GM18951 (cell line): ENCODE measurements around the gene GSTM5.
"Not testable (repeated sequence)": the region's sequence is repeated elsewhere in the genome, so short reads cannot be mapped to it uniquely, and the experiment has no call there.

Experiments
- POLR2A ChIP-seq: IDR thresholded peaks from 4 replicates; pipeline ENCODE4 v1.6.1; 2011; ENCODE audit warnings: mild to moderate bottlenecking; ENCODE audit not compliant: insufficient read length, insufficient read depth; ENCODE audit errors: extremely low read depth
- in situ Hi-C: fragments of 300-500 bp; cut with MboI; formaldehyde crosslinking; loops from one replicate; pipeline ENCODE4 v1.12.0; 2022; ENCODE audit warnings: low sequenced_read_pairs, mixed read lengths, inconsistent platforms; ENCODE audit not compliant: unreplicated experiment

The GSTM5 gene

DNA sequence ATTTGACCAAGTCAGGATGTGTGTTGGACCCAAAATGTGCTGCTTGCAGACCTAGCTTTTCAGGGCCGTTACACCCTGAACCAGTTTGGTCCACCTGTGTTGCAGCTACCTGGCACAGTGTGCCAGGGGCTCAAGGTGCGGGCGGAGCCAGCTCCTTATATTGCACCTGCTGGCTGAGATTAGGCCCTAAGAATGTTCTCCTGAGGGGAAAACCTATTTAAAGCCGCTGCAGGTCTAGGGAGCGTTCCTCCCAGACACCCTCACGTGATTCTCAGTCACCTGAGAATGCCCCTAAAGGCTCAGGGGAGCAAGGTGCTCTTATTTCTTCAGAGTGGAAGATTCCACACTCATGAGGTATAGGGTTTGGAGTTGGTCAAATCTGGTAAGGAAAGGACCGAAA lies 16.8 kb downstream of the GSTM5 start:
- in situ Hi-C loops, result no loop called here
- TF ChIP-seq POLR2A, result no peak

DNA sequence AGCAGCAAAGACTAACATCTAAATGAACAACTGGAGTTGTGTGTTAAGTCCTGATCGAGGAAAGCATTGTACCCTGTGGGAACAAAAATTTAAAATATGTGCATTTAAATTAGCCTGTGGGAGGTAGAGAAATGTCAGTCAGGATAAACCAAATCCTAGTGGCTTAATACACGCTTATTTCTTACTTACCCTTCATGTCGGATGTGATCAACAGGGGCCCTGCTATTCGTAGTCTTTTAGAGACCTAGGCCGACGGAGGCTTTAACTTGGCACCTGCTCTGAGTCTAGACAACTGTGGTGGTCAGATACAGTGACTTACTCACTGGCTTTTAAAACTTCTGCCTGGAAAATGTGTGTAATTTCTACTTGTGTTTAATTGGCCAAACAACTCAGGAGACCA lies 18.6 kb downstream of the GSTM5 start:
- no peak for TF ChIP-seq POLR2A
- in situ Hi-C loops, result no loop called here

DNA sequence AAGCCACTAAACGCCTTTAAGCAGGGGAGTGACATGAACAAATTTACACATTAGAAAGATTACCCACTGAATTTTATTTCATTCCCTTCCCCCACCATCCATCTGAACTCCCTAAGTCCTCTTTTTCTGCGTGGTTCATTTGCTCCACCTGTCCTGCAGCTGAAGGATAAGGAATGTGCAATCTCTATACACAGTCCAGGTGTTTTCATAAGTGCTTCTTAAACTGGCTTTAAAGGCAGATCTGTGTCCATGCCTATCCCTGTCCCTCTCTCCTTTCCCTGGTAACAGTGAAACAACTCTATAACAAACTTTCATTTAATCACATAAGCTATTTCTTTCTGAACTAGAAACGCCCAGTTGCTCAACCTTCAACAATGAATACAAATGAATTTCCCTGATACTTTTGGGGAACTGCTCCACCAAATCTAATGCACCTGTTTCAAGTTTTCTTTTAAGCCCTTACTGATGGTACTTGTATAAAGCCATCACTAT lies 20.4 kb downstream of the GSTM5 start:
- no peak for TF ChIP-seq POLR2A
- in situ Hi-C loops, result no loop called here

DNA sequence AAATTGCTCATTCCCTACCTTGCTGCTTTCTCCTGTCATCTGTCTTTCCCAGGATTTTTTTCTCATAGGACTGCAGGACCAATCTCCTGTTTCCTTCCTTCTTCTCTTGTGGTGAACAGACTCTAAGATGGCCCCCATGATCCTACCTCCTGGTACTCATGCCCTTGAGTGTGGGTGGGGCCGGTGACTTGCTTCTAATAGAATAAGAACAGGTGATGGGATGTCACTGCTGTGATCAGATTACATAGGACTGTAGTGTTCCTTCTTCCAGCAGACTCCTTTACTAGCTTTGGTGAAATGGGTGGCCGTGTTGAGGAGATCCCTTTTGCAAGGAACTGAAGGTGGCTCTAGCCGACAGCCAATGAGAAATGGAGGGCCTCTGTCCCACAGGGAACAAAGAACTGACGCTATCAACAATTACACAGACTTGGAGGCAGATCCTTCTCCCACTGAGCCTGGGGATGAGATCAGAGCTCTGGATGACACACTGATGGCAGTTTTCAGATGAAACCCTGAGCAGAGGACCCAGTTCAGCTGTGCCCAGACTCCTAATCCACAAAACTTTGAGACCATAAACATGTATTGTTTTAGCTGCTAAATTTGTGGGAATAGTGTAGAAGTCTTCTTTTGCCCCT lies 21.3 kb downstream of the GSTM5 start:
- no peak for TF ChIP-seq POLR2A
- in situ Hi-C loops, result no loop called here

DNA sequence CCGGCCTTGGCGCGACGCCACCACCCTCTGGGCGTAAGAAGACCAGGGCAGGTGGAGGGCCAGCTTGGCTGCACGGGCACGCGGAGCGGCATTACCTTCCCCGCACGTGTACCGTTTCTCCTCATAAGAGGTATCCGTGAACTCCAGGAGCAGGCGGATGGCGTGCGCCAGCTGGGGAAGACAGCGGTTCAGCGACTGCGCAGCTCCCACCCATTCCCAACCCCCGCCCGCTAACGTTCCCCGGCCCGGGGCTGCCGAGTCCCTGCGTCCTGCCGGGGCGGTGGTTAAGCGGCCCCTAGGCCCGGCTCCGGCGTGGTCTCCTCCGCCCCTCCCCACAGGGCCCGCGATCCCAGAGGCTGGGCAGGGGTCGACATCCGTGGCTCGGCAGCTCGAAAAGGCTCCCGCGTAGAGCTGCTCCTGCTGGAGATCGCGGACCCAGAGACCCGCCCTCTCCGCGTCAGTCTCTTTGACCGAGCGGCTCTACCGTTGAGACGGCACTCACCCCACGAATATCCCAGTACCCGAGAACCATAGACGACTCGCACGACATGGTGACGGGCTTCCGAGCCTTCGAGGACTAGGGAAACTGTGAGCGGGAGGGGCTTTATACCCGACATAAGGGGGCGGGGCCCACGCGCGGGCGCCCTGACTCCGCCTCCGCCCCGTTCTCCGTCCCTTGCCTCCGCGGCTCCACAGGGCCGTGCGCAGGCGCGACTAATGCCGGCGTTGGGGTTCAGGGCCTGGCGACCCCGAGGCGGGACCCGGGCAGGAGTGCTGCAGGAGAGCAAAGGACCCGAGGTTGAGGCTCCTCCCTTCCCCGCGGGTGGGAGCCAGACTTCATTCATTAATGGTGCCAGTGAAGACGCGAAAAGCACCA lies 27.9 kb downstream of the GSTM5 start:
- in situ Hi-C loops, result no loop called here
- no peak for TF ChIP-seq POLR2A

DNA sequence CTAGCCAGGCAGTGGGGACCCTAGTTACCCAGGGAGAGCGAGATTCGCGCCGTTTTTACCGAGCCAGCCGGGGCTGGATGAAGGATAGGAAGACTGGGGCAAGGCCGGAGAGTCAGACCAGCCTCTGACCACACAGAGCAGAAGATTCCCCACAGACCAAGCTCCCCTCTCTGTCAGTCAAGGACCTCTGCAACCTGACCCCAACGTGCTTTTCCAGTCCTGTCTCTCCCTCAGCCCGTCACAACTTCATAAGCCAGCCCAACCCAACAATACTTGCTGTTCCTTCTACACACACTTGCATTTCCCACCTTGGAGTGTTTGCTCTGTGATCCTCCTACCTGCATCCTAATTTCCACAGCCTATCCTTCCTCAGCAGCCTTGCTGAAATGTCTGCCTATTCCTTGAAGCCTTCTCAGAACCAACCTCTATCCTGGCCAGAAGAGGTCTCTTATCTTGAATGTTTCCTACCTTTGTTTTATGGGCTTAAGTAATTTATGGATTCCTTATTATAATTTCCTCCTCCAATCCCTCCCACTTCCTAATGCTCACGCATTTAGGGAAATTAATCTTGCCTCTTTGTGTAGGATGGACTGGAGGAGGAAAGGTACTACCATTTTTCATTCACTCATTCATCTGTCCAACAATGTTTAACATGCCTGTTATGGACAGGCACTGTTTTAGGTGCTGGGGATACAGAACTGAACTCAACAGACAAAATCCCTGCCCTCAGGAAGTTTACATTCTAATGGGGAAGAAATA lies 28.7 kb downstream of the GSTM5 start, which contains the start of gene GSTM3:
GSTM3 (minus strand) TSS at position 424 of the 759 bp plus-strand sequence. CDS start 751 bp downstream, outside the sequence.
- in situ Hi-C loops, result no loop called here
- no peak for TF ChIP-seq POLR2A

DNA sequence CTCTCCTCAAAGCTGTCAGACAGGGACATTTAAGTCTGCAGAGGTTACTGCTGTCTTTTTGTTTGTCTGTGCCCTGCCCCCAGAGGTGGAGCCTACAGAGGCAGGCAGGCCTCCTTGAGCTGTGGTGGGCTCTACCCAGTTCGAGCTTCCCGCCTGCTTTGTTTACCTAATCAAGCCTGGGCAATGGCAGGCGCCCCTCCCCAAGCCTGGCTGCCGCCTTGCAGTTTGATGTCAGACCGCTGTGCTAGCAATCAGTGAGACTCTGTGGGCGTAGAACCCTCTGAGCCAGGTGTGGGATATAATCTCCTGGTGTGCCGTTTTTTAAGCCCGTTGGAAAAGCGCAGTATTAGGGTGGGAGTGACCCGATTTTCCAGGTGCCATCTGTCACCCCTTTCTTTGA lies 36.3 kb downstream of the GSTM5 start:
- in situ Hi-C loops, result not testable (repeated sequence)

DNA sequence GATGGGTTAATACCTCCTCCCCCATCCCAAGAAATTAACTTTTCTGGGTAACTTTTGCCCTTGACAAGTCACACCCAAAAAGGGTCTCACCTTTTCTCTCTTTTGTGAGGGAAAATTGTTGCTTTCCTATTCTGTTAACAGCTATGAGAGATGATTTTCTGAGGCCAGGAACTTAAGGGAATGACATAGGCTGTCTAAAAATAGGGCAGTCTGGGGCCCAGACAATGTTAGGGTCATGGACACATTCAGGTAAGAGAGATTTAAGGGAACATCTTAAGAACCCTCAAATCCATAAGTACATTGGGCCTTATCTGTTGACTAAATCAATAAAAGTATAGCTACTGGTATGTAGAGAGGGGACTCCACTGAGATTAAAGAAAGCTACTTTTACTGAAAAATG lies 37.2 kb downstream of the GSTM5 start:
- no peak for TF ChIP-seq POLR2A
- in situ Hi-C loops, result no loop called here

DNA sequence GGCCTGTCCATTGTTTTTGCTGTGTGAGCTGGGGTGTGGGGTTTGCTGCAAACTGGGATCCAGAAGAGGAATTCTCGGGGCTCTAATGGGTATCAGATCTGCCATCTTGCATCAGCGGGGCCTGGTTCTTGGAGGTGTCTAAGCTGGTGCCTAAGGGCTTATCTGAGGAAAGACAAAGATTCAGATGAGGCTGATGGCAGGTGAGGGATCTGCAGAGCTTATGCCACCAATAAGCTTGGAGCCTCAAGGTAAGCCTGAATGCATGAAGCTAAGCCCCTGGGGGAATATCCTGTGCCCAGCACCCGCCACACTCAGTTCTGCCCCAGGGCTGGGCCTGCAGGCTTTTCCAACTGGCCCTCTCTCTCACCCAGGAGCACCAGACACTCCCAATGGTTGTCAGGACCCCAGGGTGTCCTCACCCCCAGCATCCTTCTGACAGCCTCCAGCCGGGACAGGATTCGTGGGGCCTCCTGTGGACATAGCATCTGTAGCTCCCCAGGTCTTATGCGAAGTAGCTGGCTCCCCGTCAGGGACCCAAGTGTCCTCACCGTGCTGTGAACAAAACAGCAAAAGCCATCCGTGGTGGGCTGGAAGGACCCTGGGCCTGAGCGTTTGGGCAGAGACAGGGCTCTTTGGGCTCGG lies 38.3 kb downstream of the GSTM5 start:
- in situ Hi-C loops, result no loop called here
- no peak for TF ChIP-seq POLR2A

DNA sequence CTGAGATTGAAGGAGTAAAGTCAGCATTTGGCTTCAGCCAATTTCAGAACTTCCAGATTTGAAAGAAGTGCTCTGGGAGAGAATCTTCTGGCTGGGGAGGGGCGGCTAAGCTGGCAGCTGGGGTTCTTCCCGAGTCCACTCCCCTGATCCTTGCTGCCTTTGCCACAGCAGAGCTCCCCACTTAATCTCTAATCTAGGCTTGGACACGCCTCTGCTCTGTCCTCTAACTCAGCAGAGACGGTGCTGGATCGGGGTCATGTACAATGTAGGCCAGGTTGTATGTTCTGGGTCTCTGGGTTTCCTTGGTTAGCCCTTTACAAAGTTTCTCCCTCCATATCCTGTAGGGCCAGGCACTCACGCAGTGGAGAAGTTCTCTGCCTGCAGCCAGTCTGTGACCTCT lies 38.9 kb downstream of the GSTM5 start:
- TF ChIP-seq POLR2A, result no peak
- in situ Hi-C loops, result no loop called here

DNA sequence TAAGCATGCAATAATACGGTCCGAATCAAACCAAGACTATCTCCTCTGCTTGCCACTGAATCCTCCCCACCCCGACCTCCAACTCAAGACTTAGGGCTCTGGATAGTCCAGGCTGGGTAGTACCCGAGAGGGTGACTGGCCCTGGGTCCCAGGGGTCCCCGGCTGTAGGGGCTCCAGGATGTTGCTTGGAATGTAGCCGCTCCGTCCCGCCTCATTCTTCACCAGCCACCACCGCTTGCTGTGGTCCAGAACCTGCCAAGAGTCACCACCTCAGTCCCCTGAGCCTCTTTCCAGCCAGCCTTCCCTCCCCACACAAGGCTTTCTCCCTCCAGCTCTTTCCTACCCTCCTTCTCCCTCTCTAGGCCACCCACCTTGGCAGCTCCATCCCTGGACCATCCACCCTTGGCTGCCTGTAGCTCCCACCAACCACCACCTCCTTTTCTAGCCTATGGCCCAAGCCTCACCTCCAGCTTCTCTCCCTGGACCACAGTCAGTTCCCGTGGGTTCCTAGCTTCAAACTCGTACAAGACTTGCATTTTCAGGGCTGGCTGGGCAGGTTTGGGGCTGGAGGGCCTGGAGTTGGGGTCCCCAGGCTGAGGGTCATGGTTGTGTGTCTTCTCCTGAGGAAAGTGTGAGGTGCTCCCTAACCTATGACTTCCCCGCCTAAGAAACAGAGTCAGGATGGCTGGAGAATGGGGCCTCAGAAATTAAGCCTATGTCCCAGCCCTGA lies 39.6 kb downstream of the GSTM5 start:
- in situ Hi-C loops, result no loop called here
- no peak for TF ChIP-seq POLR2A

DNA sequence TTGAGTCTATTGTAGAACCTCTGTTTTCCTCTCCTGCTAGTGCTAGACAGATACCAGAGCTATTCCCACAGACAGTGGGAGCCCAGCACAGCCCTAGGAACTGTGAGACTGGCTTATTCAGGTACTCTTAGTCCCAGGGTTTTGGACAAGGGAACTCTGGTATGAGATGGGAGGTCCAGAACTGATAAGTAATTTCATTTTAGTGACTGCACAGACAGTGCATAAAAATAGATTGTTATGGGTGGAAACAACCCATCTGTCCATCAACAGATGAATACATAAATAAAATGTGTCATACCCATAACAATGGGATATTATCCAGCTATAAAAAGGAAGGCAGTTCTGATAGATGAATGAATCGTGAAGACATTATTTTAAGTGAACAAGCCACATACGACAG lies 42.7 kb downstream of the GSTM5 start:
- in situ Hi-C loops, result no loop called here
- TF ChIP-seq POLR2A, result no peak

DNA sequence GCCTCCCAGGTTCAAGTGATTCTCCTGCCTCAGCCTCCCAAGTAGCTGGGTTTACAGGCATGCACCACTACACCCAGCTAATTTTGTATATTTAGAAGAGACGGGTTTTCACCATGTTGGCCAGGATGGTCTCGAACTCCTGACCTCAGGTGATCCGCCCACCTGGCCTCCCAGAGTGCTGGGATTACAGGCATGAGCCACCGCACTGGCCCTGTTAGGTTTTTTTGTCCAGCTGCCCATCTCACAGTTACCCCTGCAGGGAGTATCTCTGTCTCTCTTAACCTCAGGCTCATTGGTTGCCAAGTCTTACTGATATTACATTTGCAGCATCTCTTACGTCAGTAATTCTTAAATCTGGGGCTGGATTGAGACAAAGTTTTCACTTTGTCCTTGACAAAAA lies 44.3 kb downstream of the GSTM5 start:
- in situ Hi-C loops, result not testable (repeated sequence)
